ENCODE data around the gene PLEKHA5. TPM values are rescaled to one million over a fixed set of nuclear protein-coding genes. Genes with fewer than 3 reads are reported as not detected.
"Not testable (repeated sequence)": the region's sequence is repeated elsewhere in the genome, so short reads cannot be mapped to it uniquely, and the experiment has no call there.

Gene PLEKHA5
- total RNA-seq, 1 donor from 2014 or later, result 68.6 TPM

DNA sequence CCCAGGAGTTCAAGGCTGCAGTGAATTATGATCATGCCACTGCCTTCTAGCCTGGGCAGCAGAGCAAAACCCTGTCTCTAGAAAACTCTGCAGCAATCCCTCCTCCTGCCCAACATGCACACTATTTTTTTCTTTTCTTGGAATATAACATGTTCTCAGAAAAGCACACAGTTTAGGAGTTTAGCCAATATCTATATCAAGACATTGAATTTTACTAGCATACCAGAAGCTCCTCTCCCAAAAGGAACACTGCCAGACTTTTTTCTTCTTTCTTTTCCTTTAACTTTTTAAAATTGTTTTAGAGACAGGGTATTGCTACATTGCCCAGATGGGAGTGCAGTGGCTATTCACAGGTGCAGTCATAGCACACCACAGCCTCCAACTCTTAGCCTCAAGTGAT lies 202.7 kb downstream of the PLEKHA5 start:
- H3K27ac Mint-ChIP-seq, result no peak overlapping the region
- H3K27me3 Mint-ChIP-seq, result no peaks in the 10 kb centered on the region
- no peak overlapping the region for H3K4me3 Mint-ChIP-seq
- no peak for TF ChIP-seq CTCF (conservative IDR thresholded peaks at IDR 0.05)
- H3K36me3 Mint-ChIP-seq, result peaks cover 44% of the 10 kb centered on the region
- H3K9me3 Mint-ChIP-seq, result no peaks in the 10 kb centered on the region
- DNase-seq (ENCODE audit: extremely low spot score, unreplicated experiment), result no peak
- H3K4me1 Mint-ChIP-seq (ENCODE audit: unreplicated experiment), result no peaks in the 10 kb centered on the region

GRCh38 chr12:19338405-19338804 lies 208.9 kb downstream of the PLEKHA5 start:
- Mint-ChIP-seq H3K27ac (no peak overlapping the region), H3K4me1 (ENCODE audit: unreplicated experiment) (no peaks in the 10 kb centered on the region), H3K36me3 (peaks cover 35% of the 10 kb centered on the region), H3K9me3 (peaks cover 6% of the 10 kb centered on the region), H3K27me3 (no peaks in the 10 kb centered on the region), H3K4me3 (no peak overlapping the region)
- no peak for TF ChIP-seq CTCF (conservative IDR thresholded peaks at IDR 0.05)
- DNase-seq (ENCODE audit: extremely low spot score, unreplicated experiment), result no peak

GRCh38 chr12:19350850-19351249 lies 221.3 kb downstream of the PLEKHA5 start:
- not testable (repeated sequence) for H3K27ac Mint-ChIP-seq; DNase-seq (ENCODE audit: extremely low spot score, unreplicated experiment); H3K27me3 Mint-ChIP-seq; H3K4me3 Mint-ChIP-seq; H3K9me3 Mint-ChIP-seq; H3K4me1 Mint-ChIP-seq (ENCODE audit: unreplicated experiment)
- H3K36me3 Mint-ChIP-seq, result peaks cover 37% of the 10 kb centered on the region

DNA sequence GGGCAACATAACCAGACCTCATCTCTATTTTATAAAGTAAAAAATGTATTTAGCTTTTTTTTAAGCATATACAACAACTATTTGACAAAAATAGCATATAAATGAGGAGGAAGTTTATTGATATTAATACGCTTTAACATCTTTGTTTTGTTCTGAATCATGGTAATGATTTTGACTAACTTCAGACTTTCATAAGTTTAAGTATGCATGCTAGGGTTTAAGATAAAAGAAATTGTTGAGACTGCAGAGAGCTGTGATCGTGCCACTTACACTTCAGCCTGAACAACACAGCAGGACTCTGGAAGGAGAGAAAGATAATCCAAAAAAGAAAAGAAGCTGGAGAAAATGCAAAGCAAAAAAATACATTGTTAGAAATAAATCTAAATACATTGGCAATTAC lies 221.8 kb downstream of the PLEKHA5 start:
- TF ChIP-seq CTCF (conservative IDR thresholded peaks at IDR 0.05), result no peak
- peaks cover 37% of the 10 kb centered on the region for H3K36me3 Mint-ChIP-seq
- no peak overlapping the region for H3K4me3 Mint-ChIP-seq
- H3K27ac Mint-ChIP-seq, result no peak overlapping the region
- peaks cover 5% of the 10 kb centered on the region for H3K9me3 Mint-ChIP-seq
- DNase-seq (ENCODE audit: extremely low spot score, unreplicated experiment), result no peak
- no peaks in the 10 kb centered on the region for H3K4me1 Mint-ChIP-seq (ENCODE audit: unreplicated experiment)
- H3K27me3 Mint-ChIP-seq, result no peaks in the 10 kb centered on the region

DNA sequence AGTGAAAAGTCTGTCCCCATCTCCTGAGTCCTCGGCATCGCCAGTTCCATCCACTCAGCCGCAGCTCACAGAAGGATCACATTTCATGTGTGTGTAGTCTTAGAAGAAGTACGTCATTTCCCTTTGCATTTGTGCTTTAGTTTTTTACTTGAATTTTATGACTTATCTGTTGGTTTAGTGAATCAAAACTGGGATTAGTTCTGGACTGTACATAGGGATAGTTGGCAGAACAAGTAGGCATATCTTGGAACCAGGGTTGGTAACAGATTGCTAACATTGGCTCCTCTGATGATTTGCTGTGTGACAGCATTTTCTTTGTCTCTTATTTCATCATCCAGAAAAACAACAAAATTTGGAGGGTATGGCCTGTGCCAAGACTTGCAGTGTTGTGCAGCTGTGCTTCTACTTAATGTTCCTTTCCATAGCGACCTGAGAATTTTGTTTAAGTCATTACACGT lies 240.2 kb downstream of the PLEKHA5 start:
- no peak overlapping the region for H3K4me3 Mint-ChIP-seq
- peaks cover 51% of the 10 kb centered on the region for H3K36me3 Mint-ChIP-seq
- no peak for DNase-seq (ENCODE audit: extremely low spot score, unreplicated experiment)
- no peak overlapping the region for H3K27ac Mint-ChIP-seq
- TF ChIP-seq CTCF (conservative IDR thresholded peaks at IDR 0.05), result no peak
- no peaks in the 10 kb centered on the region for H3K9me3 Mint-ChIP-seq
- H3K27me3 Mint-ChIP-seq, result no peaks in the 10 kb centered on the region
- no peaks in the 10 kb centered on the region for H3K4me1 Mint-ChIP-seq (ENCODE audit: unreplicated experiment)

GRCh38 chr12:19373586-19373985 lies 244.1 kb downstream of the PLEKHA5 start:
- H3K4me1 Mint-ChIP-seq (ENCODE audit: unreplicated experiment), result no peaks in the 10 kb centered on the region
- no peak overlapping the region for H3K27ac Mint-ChIP-seq
- H3K36me3 Mint-ChIP-seq, result peaks cover 48% of the 10 kb centered on the region
- H3K4me3 Mint-ChIP-seq, result no peak overlapping the region
- no peak for TF ChIP-seq CTCF (conservative IDR thresholded peaks at IDR 0.05)
- no peak for DNase-seq (ENCODE audit: extremely low spot score, unreplicated experiment)
- H3K9me3 Mint-ChIP-seq, result no peaks in the 10 kb centered on the region
- no peaks in the 10 kb centered on the region for H3K27me3 Mint-ChIP-seq

All from type B pancreatic cell (in vitro differentiated cells).